Cardiac septum (tissue), 1 donor: Measurements from ENCODE around the gene ZDHHC19. TPM values are rescaled to one million over a fixed set of nuclear protein-coding genes. Genes with fewer than 3 reads are reported as not detected.

ENCODE experiments used
- DNase-seq: peaks from one replicate; pipeline ENCODE4 v3.0.0-alpha.2; 2020; ENCODE audit warnings: low spot score
- intact Hi-C: fragments of 100-400 bp; cut with DNase I; formaldehyde crosslinking; loops from one replicate; pipeline ENCODE4 v1.14.0; 2022
- total RNA-seq: library from RNA; stranded (reverse); fragmentation: NEBNext Ultra II Directional; extraction: Animal tissue kit (Norgen Biotek cat#: 25700); gene quantifications from one replicate; pipeline ENCODE4 v1.2.1, GENCODE V29; 2021
- donor health status: DM: no; HTN: no; CAD: no.

ZDHHC19 gene
- total RNA-seq, 1 donor from 2014 or later = 0.24 TPM

GRCh38 chr3:196163666-196164493 is 47.3 kb downstream of the ZDHHC19 start:
- intact Hi-C loops = no loop called here
- no peak for DNase-seq

GRCh38 chr3:196163212-196163611 is 48.0 kb downstream of the ZDHHC19 start:
- intact Hi-C loops = no loop called here
- no peak for DNase-seq

GRCh38 chr3:196162679-196163078 is 48.5 kb downstream of the ZDHHC19 start:
- intact Hi-C loops = no loop called here
- no peak for DNase-seq

- intact Hi-C loops = no loop called here
- no peak for DNase-seq
Measured at GRCh38 chr3:196159952-196160804, 51.0 kb downstream of the ZDHHC19 start.

GRCh38 chr3:196159526-196159925 is 51.7 kb downstream of the ZDHHC19 start:
- intact Hi-C loops = no loop called here
- DNase-seq = no peak

GRCh38 chr3:196156160-196156559 is 55.0 kb downstream of the ZDHHC19 start:
- intact Hi-C loops = no loop called here
- no peak for DNase-seq

- intact Hi-C loops = no loop called here
Measured at GRCh38 chr3:196150481-196150880, 60.7 kb downstream of the ZDHHC19 start.

GRCh38 chr3:196149831-196150301 is 61.3 kb downstream of the ZDHHC19 start:
- DNase-seq = no peak
- intact Hi-C loops = no loop called here

More at GRCh38 chr3:196150481-196150880, 60.7 kb downstream of the ZDHHC19 start:
- DNase-seq = no peak

GRCh38 chr3:196149375-196149774 is 61.8 kb downstream of the ZDHHC19 start:
- no peak for DNase-seq
- intact Hi-C loops = no loop called here

Other genes starting within 250 kb of the ZDHHC19 start
- gene TFRC, start 129.3 kb downstream of the ZDHHC19 start, total RNA-seq = 131 TPM
- 0.51 TPM for gene SLC51A, start 5.1 kb upstream of the ZDHHC19 start, total RNA-seq
- gene PCYT1A, start 76.3 kb upstream of the ZDHHC19 start, total RNA-seq = 116 TPM
- gene DYNLT2B, start 106.8 kb upstream of the ZDHHC19 start, total RNA-seq = 5.0 TPM
- not detected for gene TM4SF19, start 127.0 kb upstream of the ZDHHC19 start, total RNA-seq
- 30.1 TPM for gene UBXN7, start 221.0 kb upstream of the ZDHHC19 start, total RNA-seq